K562 (cell line): ENCODE results near the gene TSC1. TPM values are rescaled to one million over a fixed set of nuclear protein-coding genes. Genes with fewer than 3 reads are reported as not detected.

Experiments used
- ATAC-seq: fragments of 200-7000 bp; cut with Tn5 transposase; 3 replicates; pipeline ENCODE4 v1.9.1; 2020; ENCODE audit warnings: moderate library complexity
- BruUV-seq: library from RNA; stranded (reverse); fragments of 400-500 nt; replicated peaks from 2 replicates; lab custom pipeline; 2021; lab: Mats Ljungman, UMichigan
- CTCF ChIA-PET: fragments of 300-600 bp; formaldehyde crosslinking; extraction: SDS; loops from one replicate; lab custom pipeline; 2021; ENCODE audit warnings: low intra/inter-chr PET ratio; lab: Yijun Ruan, JAX
- POLR2A ChIA-PET: fragments of 300-600, 350-650 bp; sonication (Branson Sonifier 250); formaldehyde crosslinking; extraction: SDS; loops from one replicate; lab custom pipeline; 2021; ENCODE audit warnings: antibody characterized with exemption, inconsistent platforms; lab: Yijun Ruan, JAX
- DNase-seq, 4 experiments: peaks; one replicate each; pipeline versions ENCODE4 v3.0.0 to v3.0.0-alpha.2; 2011 to 2018; ENCODE audit warnings: low spot score in 3 of 4, mixed read lengths in 3 of 4; ENCODE audit errors: extremely low read depth in 1 of 4
- FAIRE-seq: peaks from 2 replicates; lab custom pipeline; 2011; peaks lifted over from hg19 to GRCh38; lab: Jason Lieb, UNC
- H2AFZ ChIP-seq: 2 replicates; pipeline ENCODE4 v1.6.0; 2011; ENCODE audit warnings: low read depth, low read length, control low read depth, inconsistent platforms
- H3K27ac ChIP-seq: fragments of 200-600 bp; 3 replicates; pipeline ENCODE4 v1.8.0; 2011; ENCODE audit warnings: low read depth, mild to moderate bottlenecking, control low read depth, inconsistent platforms, low read length, moderate library complexity, mixed read lengths; ENCODE audit errors: extremely low read depth
- H3K27me3 ChIP-seq, 2 experiments: fragments of 300-600 bp in 1 of 2; 2 replicates in 1 of 2; 3 replicates in 1 of 2; pipeline versions ENCODE4 v1.6.0 to v1.8.0; 2011; ENCODE audit warnings: inconsistent platforms in 2 of 2, low read length in 2 of 2, mild to moderate bottlenecking in 1 of 2, mixed read lengths in 1 of 2, moderate library complexity in 1 of 2; ENCODE audit not compliant: control insufficient read depth in 2 of 2, insufficient read depth in 2 of 2
- H3K36me3 ChIP-seq: fragments of 300-600 bp; 3 replicates; pipeline ENCODE4 v1.8.0; 2011; ENCODE audit warnings: mild to moderate bottlenecking, low read length, inconsistent platforms; ENCODE audit not compliant: control insufficient read depth, insufficient read depth
- H3K4me1 ChIP-seq, 2 experiments: fragments of 200-600 bp in 1 of 2; replicated peaks in 1 of 2; 2 replicates in 1 of 2; 3 replicates in 1 of 2; pipeline versions ENCODE4 v1.5.1 to v1.8.0; 2011; ENCODE audit warnings: inconsistent platforms in 2 of 2, low read length in 2 of 2, mild to moderate bottlenecking in 1 of 2, mixed read lengths in 1 of 2, moderate library complexity in 1 of 2; ENCODE audit not compliant: control insufficient read depth in 2 of 2, insufficient read depth in 2 of 2
- H3K4me2 ChIP-seq: 2 replicates; pipeline ENCODE4 v1.6.1; 2011; ENCODE audit warnings: low read length, control low read depth, inconsistent platforms, mixed read lengths; ENCODE audit not compliant: insufficient read depth
- H3K4me3 ChIP-seq: fragments of 200-600 bp; sonication (generic), shearing (Covaris generic); 2 replicates; pipeline ENCODE4 v1.5.1; 2016; ENCODE audit warnings: control low read depth, inconsistent platforms
- H3K79me2 ChIP-seq: fragments of 200-600 bp; 3 replicates; pipeline ENCODE4 v1.8.0; 2011; ENCODE audit warnings: low read length, inconsistent platforms; ENCODE audit not compliant: control insufficient read depth, insufficient read depth
- H3K9ac ChIP-seq, 2 experiments: 2 replicates each; pipeline versions ENCODE4 v1.6.0 to v1.6.1; 2011; ENCODE audit warnings: low read depth in 2 of 2, low read length in 2 of 2, control low read depth in 1 of 2, inconsistent platforms in 1 of 2, mild to moderate bottlenecking in 1 of 2, mixed read lengths in 1 of 2; ENCODE audit not compliant: insufficient read depth in 1 of 2
- H3K9me1 ChIP-seq: one replicate; pipeline ENCODE4 v1.6.0; 2011; ENCODE audit warnings: inconsistent platforms, mild to moderate bottlenecking, low read length, moderate library complexity; ENCODE audit not compliant: control insufficient read depth, insufficient read depth
- H3K9me3 ChIP-seq: replicated peaks from 2 replicates; pipeline ENCODE4 v1.5.1; 2011; ENCODE audit warnings: low read depth, low read length, inconsistent platforms; ENCODE audit not compliant: control insufficient read depth, insufficient read depth
- H4K20me1 ChIP-seq: replicated peaks from 2 replicates; pipeline ENCODE4 v1.6.1; 2011; ENCODE audit warnings: low read length, inconsistent platforms, mixed read lengths; ENCODE audit not compliant: control insufficient read depth, insufficient read depth
- ATF7 ChIP-seq: fragments of 450-650 bp; IDR thresholded peaks from 2 replicates; pipeline ENCODE4 v1.7.1; 2014; ENCODE audit warnings: mild to moderate bottlenecking, moderate library complexity
- DACH1 ChIP-seq: fragments of 450-650 bp; IDR thresholded peaks from 2 replicates; pipeline ENCODE4 v1.6.1; 2018; ENCODE audit not compliant: partially characterized antibody
- KAT2B ChIP-seq: IDR thresholded peaks from one replicate; pipeline ENCODE4 v1.6.1; 2012; ENCODE audit warnings: low read depth, mild to moderate bottlenecking, control low read depth, inconsistent platforms, low read length, moderate library complexity
- KAT8 ChIP-seq: fragments of 450-650 bp; IDR thresholded peaks from 2 replicates; pipeline ENCODE4 v1.6.1; 2016; ENCODE audit warnings: low read depth, mild to moderate bottlenecking
- KLF13 ChIP-seq: fragments of 450-650 bp; IDR thresholded peaks from 2 replicates; pipeline ENCODE4 v1.6.1; 2016; ENCODE audit warnings: missing genetic modification characterization, low read depth, mild to moderate bottlenecking, missing compliant biosample characterization, moderate library complexity, borderline replicate concordance
- MCM3 ChIP-seq: fragments of 450-650 bp; IDR thresholded peaks from 2 replicates; pipeline ENCODE4 v1.6.1; 2016
- RB1 ChIP-seq: fragments of 450-650 bp; IDR thresholded peaks from 2 replicates; pipeline ENCODE4 v1.6.1; 2017; ENCODE audit warnings: low read depth, mild to moderate bottlenecking
- SLC30A9 ChIP-seq: fragments of 250-450 bp; sonication (Bioruptor Pico); IDR thresholded peaks from 2 replicates; pipeline ENCODE4 v1.8.0; 2022; ENCODE audit warnings: mild to moderate bottlenecking, moderate library complexity
- TCFL5 ChIP-seq: fragments of 250-450 bp; sonication (Bioruptor Pico); conservative IDR thresholded peaks from 2 replicates; pipeline ENCODE4 v1.6.1; 2021; ENCODE audit warnings: mild to moderate bottlenecking, moderate library complexity, matching md5 sums
- ZNF23 ChIP-seq: fragments of 250-450 bp; sonication (Bioruptor Pico); IDR thresholded peaks from 2 replicates; pipeline ENCODE4 v1.4.0; 2020; ENCODE audit warnings: mild to moderate bottlenecking
- ZNF316 ChIP-seq: fragments of 450-650 bp; IDR thresholded peaks from 2 replicates; pipeline ENCODE4 v1.6.1; 2016
- WGBS: fragments of 100-300 bp; shearing (Covaris generic); methylation state at CpG from one replicate; pipeline ENCODE4 v1.1.6; 2016; ENCODE audit warnings: low coverage, mixed read lengths; ENCODE audit not compliant: insufficient coverage; ENCODE audit errors: missing lambda C conversion rate; 5-methylcytosine and 5-hydroxymethylcytosine counted together
- in situ Hi-C: fragments of 300-500 bp; cut with MboI; formaldehyde crosslinking; loops from 4 replicates; pipeline ENCODE4 v1.15.0; 2018; ENCODE audit warnings: inconsistent platforms, mixed read lengths
- intact Hi-C: fragments of 100-400 bp; cut with micrococcal nuclease; formaldehyde crosslinking; loops from 2 replicates; pipeline ENCODE4 v1.14.2; 2022
- polyA plus RNA-seq, 8 experiments: library from polyadenylated mRNA; depleted of rRNA in 4 of 8; stranded (reverse) in 5 of 8; unstranded in 3 of 8; fragments of >200 nt; fragmentation: Nextera tagmentation in 2 of 8; fragmentation: Illumina TruSeq in 1 of 8; extraction: Ambion mirVana in 2 of 8; extraction: Trizol in 1 of 8; gene quantifications; 2 replicates each; pipeline versions ENCODE4 v1.2.1 to v1.2.3, GENCODE V29; 2011 to 2014; ENCODE audit warnings: inconsistent platforms in 1 of 8, missing spikeins in 1 of 8
- total RNA-seq, 7 experiments: library from RNA; depleted of rRNA in 6 of 7; stranded (reverse); fragments of >200 nt in 6 of 7; fragmentation: Illumina TruSeq in 2 of 7; extraction: Trizol in 2 of 7; gene quantifications; 2 replicates each; pipeline versions ENCODE4 v1.2.1 to v1.2.3, GENCODE V29; 2011 to 2021; ENCODE audit warnings: low replicate concordance in 1 of 7
- TF ChIP-seq, protein P1 (sequence below), 2 experiments: fragments of 450-650 bp; conservative IDR thresholded peaks; 2 replicates each; pipeline ENCODE4 v1.6.1; 2017; ENCODE audit warnings: mild to moderate bottlenecking in 2 of 2, moderate library complexity in 2 of 2
- TF ChIP-seq, protein P2 (sequence below), 2 experiments: fragments of 450-650 bp in 1 of 2; sonication (generic) in 1 of 2; formaldehyde crosslinking; conservative IDR thresholded peaks; 2 replicates each; pipeline versions ENCODE4 v1.4.0 to v1.8.1; 2020 to 2022; ENCODE audit warnings: mild to moderate bottlenecking in 1 of 2, missing genetic modification reagents in 1 of 2

Gene TSC1
- total and polyA plus RNA-seq, 9 of the 15 experiments (the other 6 are each of a cell fraction or from before 2014, with no cell fraction given): 6.9 to 37.6 (median 18.6) TPM

DNA sequence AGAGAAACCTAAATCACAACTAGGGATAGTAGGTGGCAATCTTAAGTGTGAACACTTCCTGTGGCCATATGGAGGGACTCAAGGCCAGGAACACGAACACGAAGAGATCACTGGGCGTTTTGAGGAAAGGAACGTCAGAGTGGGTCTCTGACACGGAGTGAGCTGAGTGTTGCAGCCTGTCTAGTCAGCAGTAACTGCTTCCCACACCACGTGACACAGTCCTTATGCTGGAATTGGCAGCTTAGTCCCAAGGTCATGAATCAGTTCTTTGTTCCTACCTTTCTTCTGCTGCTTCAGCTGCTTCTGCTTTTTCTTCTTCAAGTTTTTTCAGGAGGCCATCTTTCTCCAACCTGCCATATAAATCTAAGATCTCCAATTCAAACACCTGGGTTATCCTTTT is 47.5 kb downstream of the TSC1 start:
- FAIRE-seq: no peak
- intact Hi-C loops (no loop called here), in situ Hi-C loops (no loop called here)
- no peaks in the 10 kb centered on the region for H3K27me3 ChIP-seq
- no TSS peak for BruUV-seq
- H3K79me2 ChIP-seq: no peaks in the 10 kb centered on the region
- TF ChIP-seq ZNF316: 0 out of 2 replicates have a peak, but pooled peaks have one; percentile 4
- no peak for TF ChIP-seq SLC30A9
- peaks cover 0 to 2% of the 10 kb centered on the region in 2 experiments; a peak in 2 of 5 replicates for H3K4me1 ChIP-seq
- POLR2A ChIA-PET: interaction anchor here (0.5 to 1.3 kb wide), 5 partner anchors 18 to 227 kb away, joined by 3 to 6 read pairs (median 3); partner anchors contain the start of genes DDX31 and GTF3C4
- no peak overlapping the region for H3K4me3 ChIP-seq
- CTCF ChIA-PET: no interaction called here
- 0 out of 2 replicates have a peak, but pooled peaks cover 7% of the 10 kb centered on the region for H4K20me1 ChIP-seq
- H3K27ac ChIP-seq: no peak overlapping the region
- ATAC-seq: no peak
- no peaks in the 10 kb centered on the region for H3K9me3 ChIP-seq
- H3K4me2 ChIP-seq: no peak overlapping the region
- peaks cover 51% of the 10 kb centered on the region; the same call in 2 of the 3 replicates for H3K36me3 ChIP-seq
- no peak for DNase-seq
- no peaks in the 10 kb centered on the region for H3K9me1 ChIP-seq
- no peak overlapping the region for H3K9ac ChIP-seq
- no peak overlapping the region for H2AFZ ChIP-seq
- WGBS: 67% methylated on average over 6 of the region's 6 CpGs

DNA sequence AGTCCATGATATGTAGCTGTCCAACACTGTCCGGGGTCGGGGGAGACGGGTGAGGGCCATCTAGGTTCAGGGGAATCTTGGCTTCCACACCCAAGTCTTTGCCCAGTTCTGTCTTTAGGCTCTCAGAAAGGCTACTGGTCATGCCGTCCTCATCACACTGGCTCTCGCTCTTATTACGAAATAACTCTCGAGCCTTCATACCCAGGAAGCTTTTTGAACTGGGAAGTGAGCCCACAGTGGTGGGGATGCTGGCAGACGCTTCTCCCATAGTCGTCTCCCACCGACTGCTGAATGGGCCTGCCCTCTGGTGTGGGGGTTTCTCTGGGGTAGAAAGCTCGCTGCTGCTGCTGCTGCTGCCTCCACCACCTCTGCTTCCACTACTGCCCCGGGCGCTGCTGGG is 48.2 kb downstream of the TSC1 start:
- no peak for DNase-seq
- Histone ChIP-seq H3K27ac (no peak overlapping the region), H2AFZ (no peak overlapping the region), H4K20me1 (0 out of 2 replicates have a peak, but pooled peaks cover 2% of the 10 kb centered on the region), H3K9me1 (no peaks in the 10 kb centered on the region), H3K9me3 (no peaks in the 10 kb centered on the region), H3K4me3 (no peak overlapping the region), H3K9ac (no peak overlapping the region), H3K79me2 (no peaks in the 10 kb centered on the region), H3K4me2 (no peak overlapping the region), H3K36me3 (peaks cover 46% of the 10 kb centered on the region; the same call in 2 of the 3 replicates), H3K27me3 (no peaks in the 10 kb centered on the region), H3K4me1 (peaks cover 0 to 2% of the 10 kb centered on the region in 2 experiments; a peak in 2 of 5 replicates)
- intact Hi-C loops: no loop called here
- POLR2A ChIA-PET: interaction anchor here (0.6 to 0.8 kb wide), 3 partner anchors 19 to 55 kb away, joined by 3 to 4 read pairs (median 3); no protein-coding TSS in a partner anchor
- 85% methylated on average over 13 of the region's 13 CpGs for WGBS
- in situ Hi-C loops: no loop called here
- CTCF ChIA-PET: no interaction called here
- TF ChIP-seq, protein P1, sequence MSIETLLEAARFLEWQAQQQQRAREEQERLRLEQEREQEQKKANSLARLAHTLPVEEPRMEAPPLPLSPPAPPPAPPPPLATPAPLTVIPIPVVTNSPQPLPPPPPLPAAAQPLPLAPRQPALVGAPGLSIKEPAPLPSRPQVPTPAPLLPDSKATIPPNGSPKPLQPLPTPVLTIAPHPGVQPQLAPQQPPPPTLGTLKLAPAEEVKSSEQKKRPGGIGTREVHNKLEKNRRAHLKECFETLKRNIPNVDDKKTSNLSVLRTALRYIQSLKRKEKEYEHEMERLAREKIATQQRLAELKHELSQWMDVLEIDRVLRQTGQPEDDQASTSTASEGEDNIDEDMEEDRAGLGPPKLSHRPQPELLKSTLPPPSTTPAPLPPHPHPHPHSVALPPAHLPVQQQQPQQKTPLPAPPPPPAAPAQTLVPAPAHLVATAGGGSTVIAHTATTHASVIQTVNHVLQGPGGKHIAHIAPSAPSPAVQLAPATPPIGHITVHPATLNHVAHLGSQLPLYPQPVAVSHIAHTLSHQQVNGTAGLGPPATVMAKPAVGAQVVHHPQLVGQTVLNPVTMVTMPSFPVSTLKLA (conservative IDR thresholded peaks at IDR 0.05): no peak
- TF ChIP-seq DACH1 (no peak), ZNF23 (CRISPR knock-in tag) (no peak), ATF7 (no peak), RB1 (no peak), MCM3 (no peak), TCFL5 (CRISPR knock-in tag) (no peak), KAT8 (no peak), KAT2B (no peak), KLF13 (tag) (no peak)
- TF ChIP-seq, protein P2, sequence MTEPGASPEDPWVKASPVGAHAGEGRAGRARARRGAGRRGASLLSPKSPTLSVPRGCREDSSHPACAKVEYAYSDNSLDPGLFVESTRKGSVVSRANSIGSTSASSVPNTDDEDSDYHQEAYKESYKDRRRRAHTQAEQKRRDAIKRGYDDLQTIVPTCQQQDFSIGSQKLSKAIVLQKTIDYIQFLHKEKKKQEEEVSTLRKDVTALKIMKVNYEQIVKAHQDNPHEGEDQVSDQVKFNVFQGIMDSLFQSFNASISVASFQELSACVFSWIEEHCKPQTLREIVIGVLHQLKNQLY (CRISPR knock-in tag; conservative IDR thresholded peaks at IDR 0.05): no peak
- ATAC-seq: no peak
- no TSS peak for BruUV-seq
- no peak for FAIRE-seq
